Measurements from ENCODE around the gene IGF1R.
A peak's percentile ranks its signal among the peaks of the same experiment; 100 is the strongest.

Gene IGF1R

DNA sequence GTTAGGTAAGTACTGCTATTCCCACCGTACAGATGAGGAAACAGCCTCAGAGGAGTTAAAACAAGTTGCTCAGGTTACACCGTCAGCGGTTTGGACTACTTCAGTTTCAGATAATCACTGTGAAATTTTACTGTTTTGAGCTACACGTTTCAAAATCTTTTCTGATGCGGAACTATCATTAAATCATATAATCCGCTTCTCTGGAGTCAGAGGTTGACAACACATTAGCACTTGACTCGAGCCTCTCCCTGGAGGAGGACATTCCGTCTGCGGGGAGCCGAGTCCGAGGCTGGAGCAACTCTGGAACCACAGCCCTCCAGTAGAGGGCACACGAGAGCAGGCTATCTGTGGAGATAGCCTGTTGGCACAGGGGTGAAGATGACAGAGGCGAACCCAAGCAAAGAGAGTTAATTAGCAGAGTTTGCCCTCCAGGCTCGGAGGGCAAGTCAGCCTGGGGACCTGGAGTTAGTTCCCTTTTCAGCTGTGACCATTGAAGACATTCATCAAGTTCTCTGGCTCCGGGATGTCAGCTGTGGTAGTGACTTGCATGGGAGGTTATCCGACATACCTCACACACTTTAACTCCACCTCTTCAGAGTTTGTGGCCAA lies 131.2 kb downstream of the IGF1R start:
- no peak overlapping the region for H3K27ac Mint-ChIP-seq
- H3K9me3 Mint-ChIP-seq: no peaks in the 10 kb centered on the region
- peaks cover 0 to 22% of the 10 kb centered on the region in 2 donors for H3K27me3 Mint-ChIP-seq
- DNase-seq (peak; percentile 63 to 67 (median 64)), ATAC-seq (replicated peaks) (peak; percentile 82)
- peaks cover 3 to 13% of the 10 kb centered on the region in 2 donors for H3K4me1 Mint-ChIP-seq (ENCODE audit: low read depth in 2 of 2)
- H3K36me3 Mint-ChIP-seq (ENCODE audit: insufficient read depth): peaks cover 3% of the 10 kb centered on the region
- peak overlapping the region in 1 of 2 donors; percentile 13 for H3K4me3 Mint-ChIP-seq

DNA sequence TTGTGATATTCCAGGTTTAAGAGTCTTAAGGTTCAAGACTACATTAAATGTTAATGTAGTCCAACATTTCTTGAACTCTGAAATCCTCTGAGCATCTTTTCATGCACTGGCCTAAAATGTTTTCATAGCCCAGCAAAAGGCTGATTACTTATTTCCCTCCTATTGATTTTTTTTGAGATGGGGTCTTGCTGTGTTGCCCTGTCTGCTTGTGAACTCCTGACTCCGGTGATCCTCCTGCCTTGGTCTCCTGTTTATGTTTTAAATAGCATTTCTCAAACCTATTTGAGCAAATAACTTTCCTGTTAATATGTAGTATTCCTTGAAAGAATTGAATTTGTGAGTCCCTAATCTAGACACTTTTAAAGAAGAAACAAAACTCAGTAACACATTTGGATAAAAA lies 133.5 kb downstream of the IGF1R start:
- H3K36me3 Mint-ChIP-seq (ENCODE audit: insufficient read depth): no peaks in the 10 kb centered on the region
- DNase-seq (no peak), ATAC-seq (replicated peaks) (no peak)
- H3K27ac Mint-ChIP-seq: no peak overlapping the region
- peaks cover 3 to 13% of the 10 kb centered on the region in 2 donors for H3K4me1 Mint-ChIP-seq (ENCODE audit: low read depth in 2 of 2)
- H3K27me3 Mint-ChIP-seq: peaks cover 2 to 17% of the 10 kb centered on the region in 2 donors
- no peak overlapping the region for H3K4me3 Mint-ChIP-seq
- H3K9me3 Mint-ChIP-seq: no peaks in the 10 kb centered on the region

GRCh38 chr15:98782801-98783200 lies 134.5 kb downstream of the IGF1R start:
- ATAC-seq (replicated peaks) (no peak), DNase-seq (no peak)
- Mint-ChIP-seq H3K4me3 (no peak overlapping the region), H3K4me1 (ENCODE audit: low read depth in 2 of 2) (peaks cover 5 to 6% of the 10 kb centered on the region in 2 donors), H3K9me3 (no peaks in the 10 kb centered on the region), H3K27ac (no peak overlapping the region), H3K36me3 (ENCODE audit: insufficient read depth) (no peaks in the 10 kb centered on the region), H3K27me3 (peaks cover 11 to 16% of the 10 kb centered on the region in 2 donors)

GRCh38 chr15:98785431-98785806 lies 137.1 kb downstream of the IGF1R start:
- H3K9me3 Mint-ChIP-seq: no peaks in the 10 kb centered on the region
- H3K4me1 Mint-ChIP-seq (ENCODE audit: low read depth in 2 of 2): peaks cover 2 to 3% of the 10 kb centered on the region in 2 donors
- DNase-seq: no peak
- no peak overlapping the region for H3K27ac Mint-ChIP-seq
- ATAC-seq (replicated peaks): no peak
- H3K4me3 Mint-ChIP-seq: no peak overlapping the region
- H3K27me3 Mint-ChIP-seq: peaks cover 11 to 25% of the 10 kb centered on the region in 2 donors
- no peaks in the 10 kb centered on the region for H3K36me3 Mint-ChIP-seq (ENCODE audit: insufficient read depth)

- Mint-ChIP-seq H3K27me3 (peaks cover 11 to 26% of the 10 kb centered on the region in 2 donors), H3K9me3 (no peaks in the 10 kb centered on the region), H3K4me1 (ENCODE audit: low read depth in 2 of 2) (peaks cover 2 to 3% of the 10 kb centered on the region in 2 donors), H3K4me3 (no peak overlapping the region), H3K36me3 (ENCODE audit: insufficient read depth) (no peaks in the 10 kb centered on the region), H3K27ac (no peak overlapping the region)
- ATAC-seq (replicated peaks) (no peak), DNase-seq (no peak)
These were observed 137.7 kb downstream of the IGF1R start for GRCh38 chr15:98785807-98786621.

DNA sequence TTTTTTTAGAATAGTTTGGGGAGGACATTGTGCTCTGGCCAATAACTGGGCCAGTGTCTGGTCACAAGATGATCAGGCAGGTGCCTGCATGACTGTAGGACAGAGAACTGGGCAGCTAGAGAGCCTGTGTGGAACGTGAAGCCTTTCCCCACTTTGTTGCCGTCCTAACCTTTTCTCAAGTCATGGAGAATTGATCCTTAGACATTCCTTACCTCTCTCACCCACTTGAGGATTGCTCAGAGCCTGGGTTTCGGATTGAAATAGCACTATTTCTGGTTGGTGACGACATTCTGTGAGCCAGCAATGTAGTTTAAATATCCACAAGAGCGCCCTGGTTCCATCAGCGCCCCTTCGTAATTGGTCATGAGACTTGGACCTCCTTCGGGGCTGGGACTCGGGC lies 138.4 kb downstream of the IGF1R start:
- H3K4me3 Mint-ChIP-seq: no peak overlapping the region
- no peaks in the 10 kb centered on the region for H3K36me3 Mint-ChIP-seq (ENCODE audit: insufficient read depth)
- DNase-seq (no peak), ATAC-seq (replicated peaks) (no peak)
- H3K27ac Mint-ChIP-seq: no peak overlapping the region
- peaks cover 11 to 26% of the 10 kb centered on the region in 2 donors for H3K27me3 Mint-ChIP-seq
- H3K9me3 Mint-ChIP-seq: no peaks in the 10 kb centered on the region
- peaks cover 2 to 3% of the 10 kb centered on the region in 2 donors for H3K4me1 Mint-ChIP-seq (ENCODE audit: low read depth in 2 of 2)

- no peaks in the 10 kb centered on the region for H3K9me3 Mint-ChIP-seq
- DNase-seq (no peak), ATAC-seq (replicated peaks) (no peak)
- no peak overlapping the region for H3K27ac Mint-ChIP-seq
- H3K4me3 Mint-ChIP-seq: no peak overlapping the region
- H3K36me3 Mint-ChIP-seq (ENCODE audit: insufficient read depth): no peaks in the 10 kb centered on the region
- peaks cover 11 to 26% of the 10 kb centered on the region in 2 donors for H3K27me3 Mint-ChIP-seq
- H3K4me1 Mint-ChIP-seq (ENCODE audit: low read depth in 2 of 2): peaks cover 2 to 3% of the 10 kb centered on the region in 2 donors
These were observed 138.9 kb downstream of the IGF1R start for GRCh38 chr15:98787194-98787593.

GRCh38 chr15:98787936-98788757 lies 139.8 kb downstream of the IGF1R start:
- H3K36me3 Mint-ChIP-seq (ENCODE audit: insufficient read depth): no peaks in the 10 kb centered on the region
- ATAC-seq (replicated peaks) (no peak), DNase-seq (no peak)
- peaks cover 11 to 31% of the 10 kb centered on the region in 2 donors for H3K27me3 Mint-ChIP-seq
- H3K4me1 Mint-ChIP-seq (ENCODE audit: low read depth in 2 of 2): peaks cover 2 to 3% of the 10 kb centered on the region in 2 donors
- H3K9me3 Mint-ChIP-seq: no peaks in the 10 kb centered on the region
- H3K4me3 Mint-ChIP-seq: no peak overlapping the region
- no peak overlapping the region for H3K27ac Mint-ChIP-seq

- peaks cover 2 to 3% of the 10 kb centered on the region in 2 donors for H3K4me1 Mint-ChIP-seq (ENCODE audit: low read depth in 2 of 2)
- no peak overlapping the region for H3K4me3 Mint-ChIP-seq
- no peaks in the 10 kb centered on the region for H3K9me3 Mint-ChIP-seq
- DNase-seq (no peak), ATAC-seq (replicated peaks) (no peak)
- H3K27me3 Mint-ChIP-seq: peaks cover 11 to 33% of the 10 kb centered on the region in 2 donors
- no peak overlapping the region for H3K27ac Mint-ChIP-seq
- H3K36me3 Mint-ChIP-seq (ENCODE audit: insufficient read depth): no peaks in the 10 kb centered on the region
These were observed 140.7 kb downstream of the IGF1R start for GRCh38 chr15:98789020-98789419.

GRCh38 chr15:98790270-98790669 lies 141.9 kb downstream of the IGF1R start:
- ATAC-seq (replicated peaks): no peak
- Mint-ChIP-seq H3K27ac (no peak overlapping the region), H3K4me3 (no peak overlapping the region), H3K9me3 (no peaks in the 10 kb centered on the region), H3K36me3 (ENCODE audit: insufficient read depth) (no peaks in the 10 kb centered on the region), H3K27me3 (peaks cover 11 to 40% of the 10 kb centered on the region in 2 donors), H3K4me1 (ENCODE audit: low read depth in 2 of 2) (peaks cover 2 to 3% of the 10 kb centered on the region in 2 donors)
- no peak for DNase-seq

- H3K36me3 Mint-ChIP-seq (ENCODE audit: insufficient read depth): no peaks in the 10 kb centered on the region
- DNase-seq (no peak), ATAC-seq (replicated peaks) (no peak)
- H3K9me3 Mint-ChIP-seq: no peaks in the 10 kb centered on the region
- H3K4me1 Mint-ChIP-seq (ENCODE audit: low read depth in 2 of 2): peaks cover 3 to 5% of the 10 kb centered on the region in 2 donors
- peaks cover 11 to 40% of the 10 kb centered on the region in 2 donors for H3K27me3 Mint-ChIP-seq
- H3K27ac Mint-ChIP-seq: no peak overlapping the region
- H3K4me3 Mint-ChIP-seq: no peak overlapping the region
These were observed 142.8 kb downstream of the IGF1R start for GRCh38 chr15:98791046-98791701.

DNA sequence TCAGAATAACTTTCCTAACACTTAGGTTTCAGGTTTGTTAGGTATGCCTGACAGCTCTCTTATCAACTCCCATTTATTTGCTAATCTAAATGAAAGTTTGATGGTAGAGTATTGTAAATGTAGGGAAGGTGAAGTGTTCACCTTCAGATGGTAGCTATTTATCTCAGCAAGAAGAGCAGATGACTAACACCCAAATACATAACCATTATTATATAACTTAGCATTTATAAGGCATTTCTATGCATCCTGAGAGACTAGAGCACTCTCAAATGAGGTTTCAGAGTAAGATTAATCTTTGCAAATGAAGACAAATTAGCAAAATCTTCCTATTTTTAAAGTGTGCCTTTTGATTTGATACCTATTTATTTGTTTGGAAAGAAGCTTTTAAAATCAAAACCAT lies 143.8 kb downstream of the IGF1R start:
- DNase-seq: no peak
- ATAC-seq (replicated peaks): no peak
- peaks cover 9 to 39% of the 10 kb centered on the region in 2 donors for H3K27me3 Mint-ChIP-seq
- H3K4me1 Mint-ChIP-seq (ENCODE audit: low read depth in 2 of 2): peaks cover 3 to 5% of the 10 kb centered on the region in 2 donors
- no peaks in the 10 kb centered on the region for H3K9me3 Mint-ChIP-seq
- no peaks in the 10 kb centered on the region for H3K36me3 Mint-ChIP-seq (ENCODE audit: insufficient read depth)
- no peak overlapping the region for H3K4me3 Mint-ChIP-seq
- no peak overlapping the region for H3K27ac Mint-ChIP-seq

- Mint-ChIP-seq H3K27ac (no peak overlapping the region), H3K27me3 (peaks cover 11 to 33% of the 10 kb centered on the region in 2 donors), H3K4me3 (no peak overlapping the region), H3K4me1 (ENCODE audit: low read depth in 2 of 2) (peaks cover 0 to 6% of the 10 kb centered on the region in 2 donors), H3K36me3 (ENCODE audit: insufficient read depth) (no peaks in the 10 kb centered on the region), H3K9me3 (no peaks in the 10 kb centered on the region)
- ATAC-seq (replicated peaks) (no peak), DNase-seq (no peak)
These were observed 145.9 kb downstream of the IGF1R start for GRCh38 chr15:98794211-98794610.

Measured in effector memory CD8-positive, alpha-beta T cell (primary cell).